NCI-H460 (cell line): Measurements from ENCODE around the gene FOXC2. TPM values are rescaled to one million over a fixed set of nuclear protein-coding genes. Genes with fewer than 3 reads are reported as not detected.

ENCODE experiments used
- DNase-seq: peaks from one replicate; pipeline ENCODE4 v3.0.0-alpha.2; 2016; ENCODE audit warnings: low read depth; ENCODE audit errors: extremely low read depth
- total RNA-seq: library from RNA; depleted of rRNA; stranded (reverse); fragments of >200 nt; shearing (Covaris generic); gene quantifications from 2 replicates; pipeline ENCODE4 v1.2.3, GENCODE V29; 2014

FOXC2 gene
- total RNA-seq, 1 experiment from 2014 or later = not detected

DNA sequence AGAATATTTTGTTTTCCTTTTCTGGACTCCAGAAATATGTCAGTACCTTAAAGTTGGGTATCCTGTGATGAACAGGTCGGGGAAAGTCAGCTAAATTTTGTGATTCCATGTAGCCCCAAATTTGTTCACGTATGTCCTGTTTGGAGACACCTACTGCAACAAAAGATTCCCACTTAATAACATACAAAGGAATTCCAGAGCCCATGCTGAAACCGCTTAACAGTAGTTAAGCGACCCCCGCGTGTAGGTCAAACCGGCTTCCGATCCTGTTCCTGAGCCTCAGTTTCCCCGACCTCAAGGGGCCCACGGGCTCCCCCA lies 12.1 kb upstream of the FOXC2 start:
- no peak for DNase-seq

GRCh38 chr16:86554917-86555703 lies 11.5 kb upstream of the FOXC2 start, which contains the start of gene MTHFSD:
MTHFSD (minus strand) TSS chr16:86555235; CDS start chr16:86555184, 51 bp downstream.
- DNase-seq = peak; percentile 83

DNA sequence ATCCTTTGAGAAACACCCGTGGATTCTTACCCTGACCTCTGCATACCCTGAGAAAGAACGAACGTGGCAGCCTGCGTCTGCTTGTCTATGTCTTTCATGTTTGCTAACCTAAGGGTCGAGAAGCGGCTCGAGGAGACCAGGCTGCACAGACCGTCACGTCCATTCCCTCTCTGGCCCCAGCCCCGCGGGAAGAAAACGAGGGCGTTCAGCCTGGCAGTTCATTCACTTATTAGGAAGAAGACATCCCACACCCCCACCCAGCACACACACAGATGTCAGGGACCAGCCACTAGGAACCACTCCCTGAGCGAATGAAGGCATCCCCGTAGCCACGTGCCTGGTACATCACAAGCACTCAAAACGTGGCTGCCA lies 10.9 kb upstream of the FOXC2 start:
- no peak for DNase-seq

DNA sequence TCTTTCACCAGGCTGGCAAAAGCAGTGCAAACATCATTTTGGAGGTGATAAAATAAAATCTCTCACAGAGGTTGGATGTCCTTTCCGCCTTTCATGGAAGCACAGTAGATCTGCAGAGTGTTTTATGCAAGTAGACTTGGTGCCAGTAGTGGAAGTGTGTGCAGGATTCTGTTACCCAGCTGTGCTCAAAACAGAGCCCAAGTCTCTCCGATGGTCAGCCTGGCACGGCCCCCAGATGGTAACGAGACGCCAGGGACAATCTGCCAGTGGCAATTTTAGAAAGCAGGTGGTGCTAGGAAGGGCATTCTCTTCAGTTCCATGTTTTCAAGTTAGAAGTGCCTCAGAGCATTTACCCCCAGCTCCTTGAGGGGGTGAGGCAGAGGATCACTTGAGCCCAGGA lies 10.1 kb upstream of the FOXC2 start:
- no peak for DNase-seq

- no peak for DNase-seq
Observed at GRCh38 chr16:86557587-86557986, 9.0 kb upstream of the FOXC2 start.

GRCh38 chr16:86558355-86559193 lies 8.1 kb upstream of the FOXC2 start:
- DNase-seq = no peak

GRCh38 chr16:86559802-86560305 lies 6.8 kb upstream of the FOXC2 start:
- no peak for DNase-seq

DNA sequence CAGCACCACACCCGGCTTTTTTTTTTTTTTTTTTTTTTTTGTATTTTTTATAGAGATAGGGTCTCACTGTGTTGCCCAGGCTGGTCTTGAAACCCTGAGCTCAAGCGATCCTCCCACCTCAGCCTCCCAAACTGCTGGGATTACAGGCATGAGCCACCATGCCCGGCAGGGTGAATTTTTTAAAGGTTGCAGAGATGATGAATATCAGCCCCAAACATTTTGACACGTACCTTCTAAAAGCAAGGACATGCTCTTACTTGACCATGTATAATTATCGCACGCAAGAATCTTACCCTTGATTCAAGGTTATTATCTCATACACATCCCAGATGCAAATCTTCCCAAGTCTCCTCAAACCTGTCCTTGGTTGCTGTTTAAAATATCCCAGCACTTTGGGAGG lies 4.3 kb upstream of the FOXC2 start:
- no peak for DNase-seq

DNA sequence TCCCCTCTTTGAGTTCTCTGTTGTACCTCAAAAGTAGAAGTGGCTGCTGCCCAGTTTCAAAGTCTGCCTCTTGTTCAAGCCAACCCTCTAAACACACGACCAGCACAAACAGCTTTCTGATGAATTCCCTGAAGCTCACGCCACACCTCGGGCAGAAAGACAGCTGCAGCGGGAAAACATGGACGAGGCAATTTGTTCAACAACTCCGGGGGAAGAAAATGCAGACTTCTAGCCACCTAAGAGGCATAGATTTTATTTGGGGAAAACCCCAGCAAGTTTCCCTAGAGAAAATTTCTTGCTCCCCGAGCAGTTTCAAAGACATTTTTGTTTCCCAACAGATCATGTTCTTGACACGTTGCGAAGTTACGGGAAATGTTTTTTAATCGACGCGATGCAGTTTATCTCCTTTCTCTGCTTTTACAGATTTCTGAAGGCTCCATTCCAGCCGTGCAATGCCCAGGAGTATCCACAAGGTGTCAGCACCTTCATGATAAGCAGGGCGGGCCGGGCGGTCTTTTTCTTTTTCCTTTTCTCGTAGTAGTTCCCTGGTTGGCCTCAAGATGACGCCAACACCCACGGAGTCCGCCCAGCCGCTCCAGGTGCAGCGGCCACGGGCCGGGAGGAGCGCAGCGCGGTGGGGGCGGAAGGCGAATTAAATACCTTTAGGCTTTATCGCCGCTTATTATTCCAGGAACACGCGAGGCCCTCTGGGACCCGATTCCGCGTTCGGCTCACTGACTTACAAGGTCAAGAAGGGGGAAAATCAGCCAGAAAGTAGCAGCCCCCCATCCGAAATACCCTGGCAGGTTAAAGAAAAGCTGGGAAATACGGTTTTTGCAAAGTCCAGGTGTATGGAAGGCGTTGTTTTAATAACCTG lies 2.9 kb upstream of the FOXC2 start:
- peak; percentile 76 for DNase-seq

DNA sequence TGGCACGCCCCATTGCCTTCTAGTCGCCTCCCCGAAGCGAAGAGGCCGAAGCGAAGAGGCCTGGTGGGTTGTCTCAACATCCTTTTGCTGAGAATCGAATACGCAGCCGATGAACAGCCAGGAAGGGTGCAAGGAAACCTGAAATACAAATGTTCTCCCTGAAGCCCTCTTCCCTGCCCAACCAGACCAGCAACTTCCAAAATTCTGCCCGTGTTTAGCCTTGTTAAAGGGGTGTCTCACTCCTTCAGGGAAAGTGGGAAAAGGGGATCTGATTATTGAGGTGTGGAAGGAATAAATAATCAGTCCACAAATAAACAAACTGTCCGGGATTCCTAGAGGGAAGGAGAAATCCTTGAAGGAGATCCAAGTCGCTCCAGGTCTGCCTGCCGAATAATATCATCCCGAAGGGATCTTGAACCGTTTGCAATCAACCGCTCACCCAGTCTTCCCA lies 1.4 kb upstream of the FOXC2 start:
- no peak for DNase-seq

- no peak for DNase-seq
Observed at GRCh38 chr16:86565644-86566511, 751 bp upstream of the FOXC2 start.

DNA sequence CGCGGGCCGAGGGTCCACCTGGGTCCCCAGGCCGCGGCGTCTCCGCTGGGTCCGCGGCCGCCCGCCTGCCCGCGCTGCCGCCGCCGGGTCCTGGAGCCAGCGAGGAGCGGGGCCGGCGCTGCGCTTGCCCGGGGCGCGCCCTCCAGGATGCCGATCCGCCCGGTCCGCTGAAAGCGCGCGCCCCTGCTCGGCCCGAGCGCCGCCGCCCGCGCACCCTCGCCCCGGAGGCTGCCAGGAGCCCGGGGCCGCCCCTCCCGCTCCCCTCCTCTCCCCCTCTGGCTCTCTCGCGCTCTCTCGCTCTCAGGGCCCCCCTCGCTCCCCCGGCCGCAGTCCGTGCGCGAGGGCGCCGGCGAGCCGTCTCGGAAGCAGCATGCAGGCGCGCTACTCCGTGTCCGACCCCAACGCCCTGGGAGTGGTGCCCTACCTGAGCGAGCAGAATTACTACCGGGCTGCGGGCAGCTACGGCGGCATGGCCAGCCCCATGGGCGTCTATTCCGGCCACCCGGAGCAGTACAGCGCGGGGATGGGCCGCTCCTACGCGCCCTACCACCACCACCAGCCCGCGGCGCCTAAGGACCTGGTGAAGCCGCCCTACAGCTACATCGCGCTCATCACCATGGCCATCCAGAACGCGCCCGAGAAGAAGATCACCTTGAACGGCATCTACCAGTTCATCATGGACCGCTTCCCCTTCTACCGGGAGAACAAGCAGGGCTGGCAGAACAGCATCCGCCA lies 504 bp downstream of the FOXC2 start:
- no peak for DNase-seq

GRCh38 chr16:86567701-86568581 lies 1.3 kb downstream of the FOXC2 start:
- DNase-seq = no peak

DNA sequence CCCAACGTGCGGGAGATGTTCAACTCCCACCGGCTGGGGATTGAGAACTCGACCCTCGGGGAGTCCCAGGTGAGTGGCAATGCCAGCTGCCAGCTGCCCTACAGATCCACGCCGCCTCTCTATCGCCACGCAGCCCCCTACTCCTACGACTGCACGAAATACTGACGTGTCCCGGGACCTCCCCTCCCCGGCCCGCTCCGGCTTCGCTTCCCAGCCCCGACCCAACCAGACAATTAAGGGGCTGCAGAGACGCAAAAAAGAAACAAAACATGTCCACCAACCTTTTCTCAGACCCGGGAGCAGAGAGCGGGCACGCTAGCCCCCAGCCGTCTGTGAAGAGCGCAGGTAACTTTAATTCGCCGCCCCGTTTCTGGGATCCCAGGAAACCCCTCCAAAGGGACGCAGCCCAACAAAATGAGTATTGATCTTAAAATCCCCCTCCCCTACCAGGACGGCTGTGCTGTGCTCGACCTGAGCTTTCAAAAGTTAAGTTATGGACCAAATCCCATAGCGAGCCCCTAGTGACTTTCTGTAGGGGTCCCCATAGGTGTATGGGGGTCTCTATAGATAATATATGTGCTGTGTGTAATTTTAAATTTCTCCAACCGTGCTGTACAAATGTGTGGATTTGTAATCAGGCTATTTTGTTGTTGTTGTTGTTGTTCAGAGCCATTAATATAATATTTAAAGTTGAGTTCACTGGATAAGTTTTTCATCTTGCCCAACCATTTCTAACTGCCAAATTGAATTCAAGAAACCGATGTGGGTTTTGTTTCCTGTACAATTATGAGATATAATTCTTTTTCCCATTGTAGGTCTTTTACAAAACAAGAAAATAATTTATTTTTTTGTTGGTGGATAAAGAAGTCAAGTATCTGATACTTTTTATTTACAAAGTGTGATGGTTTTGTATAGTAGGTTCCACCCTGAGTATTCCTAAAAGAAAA lies 2.3 kb downstream of the FOXC2 start:
- no peak for DNase-seq

GRCh38 chr16:86569701-86570447 lies 3.2 kb downstream of the FOXC2 start:
- no peak for DNase-seq
